GM21360 (cell line): ENCODE measurements around the gene CMIP.

ENCODE experiments used
- ATAC-seq: cut with Tn5 transposase; IDR thresholded peaks from one replicate; pipeline ENCODE4 v1.9.1; 2021; ENCODE audit warnings: mild to moderate bottlenecking, moderate library complexity; ENCODE audit not compliant: unreplicated experiment

Gene CMIP

GRCh38 chr16:81694494-81695280, 250.1 kb downstream of the CMIP start:
- no peak for ATAC-seq

GRCh38 chr16:81695321-81696165, 250.9 kb downstream of the CMIP start:
- ATAC-seq = no peak

GRCh38 chr16:81696166-81696960, 251.8 kb downstream of the CMIP start:
- ATAC-seq = no peak

- ATAC-seq = no peak
These were observed 252.5 kb downstream of the CMIP start for GRCh38 chr16:81696961-81697615.

- ATAC-seq = no peak
These were observed 253.2 kb downstream of the CMIP start for GRCh38 chr16:81697616-81698309.

GRCh38 chr16:81698310-81698641, 253.7 kb downstream of the CMIP start:
- ATAC-seq = no peak

- no peak for ATAC-seq
These were observed 255.0 kb downstream of the CMIP start for GRCh38 chr16:81699596-81699995.

GRCh38 chr16:81700071-81700779, 255.6 kb downstream of the CMIP start:
- no peak for ATAC-seq

- no peak for ATAC-seq
These were observed 256.2 kb downstream of the CMIP start for GRCh38 chr16:81700780-81701165.

- ATAC-seq = no peak
These were observed 256.8 kb downstream of the CMIP start for GRCh38 chr16:81701296-81701970.

- ATAC-seq = no peak
These were observed 257.9 kb downstream of the CMIP start for GRCh38 chr16:81702506-81702905.

GRCh38 chr16:81703177-81704155, 258.9 kb downstream of the CMIP start:
- ATAC-seq = no peak

GRCh38 chr16:81705261-81705660, 260.7 kb downstream of the CMIP start:
- no peak for ATAC-seq

GRCh38 chr16:81706327-81707295, 262.0 kb downstream of the CMIP start:
- ATAC-seq = no peak

- no peak for ATAC-seq
These were observed 263.0 kb downstream of the CMIP start for GRCh38 chr16:81707411-81708265.
